Measurements from ENCODE around the gene CATSPERZ.

The CATSPERZ gene

DNA sequence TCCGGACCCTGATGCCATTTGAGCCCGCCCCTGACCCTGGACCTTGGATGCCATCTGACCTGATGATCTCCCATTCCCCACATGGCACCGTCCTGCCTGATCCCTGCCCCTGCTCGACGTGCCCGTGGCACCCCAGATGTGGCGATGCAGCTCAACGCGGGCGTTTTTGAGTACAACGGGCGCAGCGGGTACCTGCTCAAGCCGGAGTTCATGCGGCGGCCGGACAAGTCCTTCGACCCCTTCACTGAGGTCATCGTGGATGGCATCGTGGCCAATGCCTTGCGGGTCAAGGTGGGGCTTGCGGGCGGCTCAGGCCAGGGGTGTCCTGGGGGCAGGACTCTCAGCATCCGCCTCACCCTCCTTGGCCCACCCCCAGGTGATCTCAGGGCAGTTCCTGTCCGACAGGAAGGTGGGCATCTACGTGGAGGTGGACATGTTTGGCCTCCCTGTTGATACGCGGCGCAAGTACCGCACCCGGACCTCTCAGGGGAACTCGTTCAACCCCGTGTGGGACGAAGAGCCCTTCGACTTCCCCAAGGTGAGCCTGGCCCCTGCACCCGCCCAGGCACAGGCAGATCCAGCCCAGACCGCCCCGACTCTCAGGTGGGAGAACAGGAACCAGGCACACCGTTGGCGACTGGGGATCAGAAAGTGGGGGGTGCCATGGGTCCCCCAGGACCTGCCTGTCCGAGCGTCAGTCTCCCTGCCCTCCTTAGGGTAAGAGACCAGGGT lies 37.7 kb upstream of the CATSPERZ start:
- TF ChIP-seq Cebpa-rat (IDR thresholded peaks at IDR 0.05): no peak
- Histone ChIP-seq H3K36me3 (peaks cover 64 to 98% (median 86%) of the 10 kb centered on the region in 11 experiments), H4K20me1 (peaks cover 0 to 74% (median 0%) of the 10 kb centered on the region in 11 experiments; a peak in 8 of 22 replicates)

DNA sequence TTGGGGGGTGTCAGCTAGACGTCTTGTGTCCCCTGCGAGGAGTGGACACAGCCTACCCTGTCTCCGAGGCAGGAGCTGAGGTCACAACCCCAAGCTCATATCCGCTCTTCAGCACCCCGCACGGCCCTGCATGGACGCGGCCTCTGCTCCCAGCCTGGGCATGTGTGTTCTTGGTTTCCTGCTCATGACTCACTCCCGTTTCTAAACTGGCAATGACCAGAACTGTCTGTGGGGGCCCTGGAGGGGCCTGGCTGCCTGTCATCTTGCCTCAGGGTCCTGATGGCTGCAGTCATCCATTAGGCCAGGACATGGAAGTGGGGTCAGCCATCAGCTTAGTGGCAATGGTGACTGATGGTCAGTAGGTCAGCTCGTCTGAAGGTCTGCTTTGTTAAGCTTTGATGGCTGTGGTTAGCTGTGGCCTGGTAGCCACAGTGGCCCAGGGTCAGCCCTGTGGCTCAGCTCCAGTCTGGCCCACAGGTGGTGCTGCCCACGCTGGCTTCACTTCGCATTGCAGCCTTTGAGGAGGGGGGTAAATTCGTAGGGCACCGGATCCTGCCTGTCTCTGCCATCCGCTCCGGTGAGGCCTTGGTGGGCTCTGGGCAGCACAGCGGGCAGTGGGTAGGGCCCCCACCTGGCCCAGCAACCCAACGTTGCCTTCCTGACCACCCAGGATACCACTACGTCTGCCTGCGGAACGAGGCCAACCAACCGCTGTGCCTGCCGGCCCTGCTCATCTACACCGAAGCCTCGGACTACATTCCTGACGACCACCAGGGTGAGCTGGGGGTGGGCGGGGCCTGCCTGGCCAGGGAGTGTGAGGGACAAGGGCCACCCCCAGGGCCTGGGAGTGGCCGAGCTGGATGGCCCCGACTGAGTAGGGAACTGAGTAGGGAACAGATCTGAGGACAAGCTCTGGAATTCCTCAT lies 36.9 kb upstream of the CATSPERZ start:
- Histone ChIP-seq H3K36me3 (peaks cover 56 to 89% (median 78%) of the 10 kb centered on the region in 11 experiments), H3K4me2 (peak overlapping the region; percentile 30 to 91 (median 64); a peak in 20 of 22 replicates), H3K9ac (peak overlapping the region; percentile 5 to 67 (median 42); a peak in 17 of 22 replicates), H3K4me3 (no peak overlapping the region), H3K4me1 (peaks cover 55 to 65% (median 59%) of the 10 kb centered on the region in 10 experiments), H3K27ac (peak overlapping the region in 9 of 11 experiments; percentile 13 to 67 (median 47); a peak in 13 of 22 replicates), H3K27me3 (no peaks in the 10 kb centered on the region), H3K9me3 (replicated peaks in 1 of 11) (no peaks in the 10 kb centered on the region), H4K20me1 (peaks cover 0 to 67% (median 0%) of the 10 kb centered on the region in 11 experiments; a peak in 7 of 22 replicates)
- TF ChIP-seq Cebpa-rat (IDR thresholded peaks at IDR 0.05): no peak

More for the DNA sequence above, 37.7 kb upstream of the CATSPERZ start:
- peak overlapping the region in 9 of 11 experiments; percentile 30 to 68 (median 48); a peak in 15 of 22 replicates for H3K4me2 ChIP-seq
- peak overlapping the region in 6 of 11 experiments; percentile 21 to 67 (median 39); a peak in 9 of 22 replicates for H3K27ac ChIP-seq
- H3K27me3 ChIP-seq: no peaks in the 10 kb centered on the region
- no peaks in the 10 kb centered on the region for H3K9me3 ChIP-seq (replicated peaks in 1 of 11)
- H3K9ac ChIP-seq: peak overlapping the region in 9 of 11 experiments; percentile 22 to 62 (median 42); a peak in 9 of 22 replicates
- H3K4me1 ChIP-seq: peaks cover 46 to 57% (median 51%) of the 10 kb centered on the region in 10 experiments
- no peak overlapping the region for H3K4me3 ChIP-seq

GRCh38 chr11:64263947-64264317 lies 36.2 kb upstream of the CATSPERZ start:
- TF ChIP-seq Cebpa-rat (IDR thresholded peaks at IDR 0.05): no peak
- H4K20me1 ChIP-seq: peaks cover 0 to 61% (median 0%) of the 10 kb centered on the region in 11 experiments; a peak in 7 of 22 replicates
- no peaks in the 10 kb centered on the region for H3K9me3 ChIP-seq (replicated peaks in 1 of 11)
- no peaks in the 10 kb centered on the region for H3K27me3 ChIP-seq
- H3K4me1 ChIP-seq: peaks cover 61 to 72% (median 66%) of the 10 kb centered on the region in 10 experiments
- peak overlapping the region in 9 of 11 experiments; percentile 3 to 67 (median 31); a peak in 11 of 22 replicates for H3K27ac ChIP-seq
- no peak overlapping the region for H3K4me3 ChIP-seq
- H3K36me3 ChIP-seq: peaks cover 49 to 83% (median 71%) of the 10 kb centered on the region in 11 experiments
- peak overlapping the region; percentile 19 to 91 (median 64); a peak in 19 of 22 replicates for H3K4me2 ChIP-seq
- peak overlapping the region in 10 of 11 experiments; percentile 5 to 67 (median 41); a peak in 15 of 22 replicates for H3K9ac ChIP-seq

GRCh38 chr11:64264371-64264852 lies 35.7 kb upstream of the CATSPERZ start:
- H3K27me3 ChIP-seq: no peaks in the 10 kb centered on the region
- peak overlapping the region; percentile 19 to 91 (median 64); a peak in 20 of 22 replicates for H3K4me2 ChIP-seq
- peaks cover 0 to 56% (median 0%) of the 10 kb centered on the region in 11 experiments; a peak in 7 of 22 replicates for H4K20me1 ChIP-seq
- peaks cover 62 to 74% (median 69%) of the 10 kb centered on the region in 10 experiments for H3K4me1 ChIP-seq
- peaks cover 44 to 78% (median 66%) of the 10 kb centered on the region in 11 experiments for H3K36me3 ChIP-seq
- peak overlapping the region in 10 of 11 experiments; percentile 5 to 67 (median 41); a peak in 15 of 22 replicates for H3K9ac ChIP-seq
- no peaks in the 10 kb centered on the region for H3K9me3 ChIP-seq (replicated peaks in 1 of 11)
- no peak for TF ChIP-seq Cebpa-rat (IDR thresholded peaks at IDR 0.05)
- H3K4me3 ChIP-seq: no peak overlapping the region
- peak overlapping the region in 9 of 11 experiments; percentile 3 to 67 (median 31); a peak in 12 of 22 replicates for H3K27ac ChIP-seq

DNA sequence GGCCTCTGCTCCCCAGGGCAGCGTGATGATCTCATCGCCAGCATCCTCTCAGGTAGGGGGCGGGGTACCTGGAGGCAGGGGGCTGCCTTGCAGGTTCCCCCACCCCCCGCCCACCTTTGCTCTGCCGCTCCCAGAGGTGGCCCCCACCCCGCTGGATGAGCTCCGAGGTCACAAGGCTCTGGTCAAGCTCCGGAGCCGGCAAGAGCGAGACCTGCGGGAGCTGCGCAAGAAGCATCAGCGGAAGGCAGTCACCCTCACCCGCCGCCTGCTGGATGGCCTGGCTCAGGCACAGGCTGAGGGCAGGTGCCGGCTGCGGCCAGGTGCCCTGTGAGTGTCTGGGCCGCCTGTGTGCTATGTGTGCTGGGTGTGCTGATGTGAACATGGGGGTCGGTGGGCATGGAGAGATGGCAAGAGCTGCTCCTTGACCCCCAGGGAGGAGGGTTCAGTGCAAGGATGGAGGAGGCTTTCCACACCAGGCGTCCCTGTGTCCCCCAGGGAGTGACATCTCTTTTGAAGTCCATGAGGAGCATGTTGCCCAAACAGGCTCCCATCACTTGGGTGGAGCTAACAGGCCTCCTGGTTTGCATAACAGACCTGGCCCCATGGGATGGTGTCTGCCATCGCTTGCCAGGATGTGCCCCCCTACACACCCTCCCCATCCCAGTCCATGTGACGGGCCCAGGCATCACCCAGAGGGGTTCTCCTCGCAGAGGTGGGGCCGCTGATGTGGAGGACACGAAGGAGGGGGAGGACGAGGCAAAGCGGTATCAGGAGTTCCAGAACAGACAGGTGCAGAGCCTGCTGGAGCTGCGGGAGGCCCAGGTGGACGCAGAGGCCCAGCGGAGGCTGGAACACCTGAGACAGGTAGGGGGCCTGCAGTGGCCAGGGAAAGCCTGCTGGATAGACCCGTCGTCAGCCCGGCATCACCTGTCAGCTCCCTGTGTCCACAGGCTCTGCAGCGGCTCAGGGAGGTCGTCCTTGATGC lies 34.7 kb upstream of the CATSPERZ start:
- Histone ChIP-seq H3K27me3 (no peaks in the 10 kb centered on the region), H3K9me3 (replicated peaks in 1 of 11) (no peaks in the 10 kb centered on the region), H3K4me1 (peaks cover 62 to 74% (median 69%) of the 10 kb centered on the region in 10 experiments), H4K20me1 (peaks cover 0 to 45% (median 0%) of the 10 kb centered on the region in 11 experiments; a peak in 5 of 22 replicates), H3K9ac (peak overlapping the region in 10 of 11 experiments; percentile 3 to 92 (median 31); a peak in 14 of 22 replicates), H3K4me2 (peak overlapping the region; percentile 83 to 99 (median 96)), H3K27ac (peak overlapping the region in 6 of 11 experiments; percentile 6 to 97 (median 61); a peak in 10 of 22 replicates), H3K36me3 (peaks cover 34 to 67% (median 56%) of the 10 kb centered on the region in 11 experiments), H3K4me3 (peak overlapping the region in 5 of 10 experiments; percentile 12 to 58 (median 48); a peak in 7 of 20 replicates)
- TF ChIP-seq Cebpa-rat (IDR thresholded peaks at IDR 0.05): peak in 3 of 11 experiments; percentile 44 to 78 (median 57); a peak in 6 of 22 replicates

- no peak for TF ChIP-seq Cebpa-rat (IDR thresholded peaks at IDR 0.05)
Observed at GRCh38 chr11:64266339-64266738, 33.8 kb upstream of the CATSPERZ start.

More at GRCh38 chr11:64266339-64266738, 33.8 kb upstream of the CATSPERZ start:
- Histone ChIP-seq H3K27ac (peak overlapping the region in 6 of 11 experiments; percentile 6 to 97 (median 55); a peak in 9 of 22 replicates), H3K4me2 (peak overlapping the region; percentile 83 to 99 (median 96)), H3K4me1 (peaks cover 62 to 74% (median 70%) of the 10 kb centered on the region in 10 experiments), H3K36me3 (peaks cover 28 to 59% (median 47%) of the 10 kb centered on the region in 11 experiments), H4K20me1 (peaks cover 0 to 45% (median 0%) of the 10 kb centered on the region in 11 experiments; a peak in 4 of 22 replicates), H3K27me3 (no peaks in the 10 kb centered on the region), H3K4me3 (peak overlapping the region in 3 of 10 experiments; percentile 48 to 58 (median 53); a peak in 4 of 20 replicates), H3K9ac (peak overlapping the region in 8 of 11 experiments; percentile 26 to 92 (median 46); a peak in 11 of 22 replicates), H3K9me3 (replicated peaks in 1 of 11) (no peaks in the 10 kb centered on the region)
